ENCODE measurements around the gene HOMER1. TPM values are rescaled to one million over a fixed set of nuclear protein-coding genes. Genes with fewer than 3 reads are reported as not detected.

The HOMER1 gene
- total and polyA plus RNA-seq, 9 of the 15 experiments (the other 6 are each of a cell fraction or from before 2014, with no cell fraction given), result 6.3 to 39.9 (median 9.9) TPM

- ATAC-seq, result no peak
- CTCF ChIA-PET (ENCODE audit: low intra/inter-chr PET ratio), result no interaction called here
- Histone ChIP-seq H3K9me3 (replicated peaks; ENCODE audit: control insufficient read depth, insufficient read depth, low read depth, low read length) (no peaks in the 10 kb centered on the region), H3K4me3 (no peak overlapping the region), H3K79me2 (ENCODE audit: control insufficient read depth, insufficient read depth, low read length) (no peaks in the 10 kb centered on the region), H3K9me1 (ENCODE audit: control insufficient read depth, insufficient read depth, low read length) (no peaks in the 10 kb centered on the region), H2AFZ (ENCODE audit: low read depth, low read length) (no peak overlapping the region), H3K9ac (ENCODE audit: insufficient read depth in 1 of 2, low read depth in 2 of 2, low read length in 2 of 2) (no peak overlapping the region), H4K20me1 (replicated peaks; ENCODE audit: control insufficient read depth, insufficient read depth, low read length) (no peaks in the 10 kb centered on the region), H3K4me1 (replicated peaks in 1 of 2; ENCODE audit: control insufficient read depth in 2 of 2, insufficient read depth in 2 of 2, low read length in 2 of 2) (no peaks in the 10 kb centered on the region), H3K36me3 (ENCODE audit: control insufficient read depth, insufficient read depth, low read length) (no peaks in the 10 kb centered on the region), H3K4me2 (ENCODE audit: insufficient read depth, low read length) (no peak overlapping the region), H3K27ac (ENCODE audit: extremely low read depth, low read depth, low read length) (no peak overlapping the region), H3K27me3 (ENCODE audit: control insufficient read depth in 2 of 2, insufficient read depth in 2 of 2, low read length in 2 of 2) (no peaks in the 10 kb centered on the region)
- POLR2A ChIA-PET, result no interaction called here
- intact Hi-C loops (cut with micrococcal nuclease) (no loop called here), in situ Hi-C loops (cut with MboI) (no loop called here)
- FAIRE-seq, result peak; percentile 23
- no TSS peak for BruUV-seq (replicated peaks)
- no peak for DNase-seq (ENCODE audit: extremely low read depth in 1 of 4, low spot score in 3 of 4)
- TF ChIP-seq RB1 (IDR thresholded peaks at IDR 0.05; ENCODE audit: low read depth), result no peak
- no peak for TF ChIP-seq RAD21 (CRISPR knock-in tag; conservative IDR thresholded peaks at IDR 0.05 in 1 of 2, IDR thresholded peaks at IDR 0.05 in 1 of 2)
- no peak for TF ChIP-seq KAT2B (IDR thresholded peaks at IDR 0.05; ENCODE audit: low read depth, low read length)
- TF ChIP-seq BCOR (IDR thresholded peaks at IDR 0.05), result no peak
- TF ChIP-seq RBM34 (IDR thresholded peaks at IDR 0.05; ENCODE audit: borderline replicate concordance, insufficient read depth, low read length), result no peak
- TF ChIP-seq ZNF407 (IDR thresholded peaks at IDR 0.05; ENCODE audit: low read depth), result no peak
- TF ChIP-seq CBX1 (IDR thresholded peaks at IDR 0.05; ENCODE audit: low read depth), result no peak
- TF ChIP-seq NR2C1 (IDR thresholded peaks at IDR 0.05), result no peak
- no peak for TF ChIP-seq NR2C1 (tag; IDR thresholded peaks at IDR 0.05)
- TF ChIP-seq PRMT5 (CRISPR knock-in tag; IDR thresholded peaks at IDR 0.05), result no peak
- TF ChIP-seq NFE2 (IDR thresholded peaks at IDR 0.05; ENCODE audit: low read depth), result no peak
- TF ChIP-seq ZNF175 (CRISPR knock-in tag; IDR thresholded peaks at IDR 0.05; ENCODE audit: low read depth), result no peak
- no peak for TF ChIP-seq ZHX1 (conservative IDR thresholded peaks at IDR 0.05; ENCODE audit: low read length)
Measured at GRCh38 chr5:79430196-79430595, 83.7 kb downstream of the HOMER1 start.
